Measurements from ENCODE around the gene PPP6R2.

Gene PPP6R2

GRCh38 chr22:50473855-50474671, 130.9 kb downstream of the PPP6R2 start:
- DNase-seq, result no peak

- peak; percentile 77 for DNase-seq
Measured at GRCh38 chr22:50474710-50475651, 131.9 kb downstream of the PPP6R2 start, which contains the start of gene SBF1. Gene SBF1, minus strand, starts transcription at chr22:50475035. Its CDS starts 195 bp downstream, at chr22:50474840.

DNA sequence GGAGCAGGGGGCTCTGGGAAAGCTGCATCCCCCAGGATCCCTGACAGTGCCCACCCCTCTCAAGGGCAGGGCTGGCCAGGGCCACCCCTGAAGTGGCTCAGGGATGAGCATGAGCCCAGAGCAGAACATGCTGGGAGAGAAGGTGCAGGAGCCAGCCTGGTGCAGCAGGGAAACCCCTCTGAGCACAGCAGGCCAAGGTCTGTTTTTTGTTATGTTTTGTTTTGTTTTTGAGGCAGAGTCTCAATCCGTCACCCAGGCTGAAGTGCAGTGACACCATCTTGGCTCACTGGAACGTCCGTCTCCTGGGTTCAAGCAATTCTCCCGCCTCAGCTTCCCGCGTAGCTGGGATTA, 132.5 kb downstream of the PPP6R2 start:
- DNase-seq, result no peak

DNA sequence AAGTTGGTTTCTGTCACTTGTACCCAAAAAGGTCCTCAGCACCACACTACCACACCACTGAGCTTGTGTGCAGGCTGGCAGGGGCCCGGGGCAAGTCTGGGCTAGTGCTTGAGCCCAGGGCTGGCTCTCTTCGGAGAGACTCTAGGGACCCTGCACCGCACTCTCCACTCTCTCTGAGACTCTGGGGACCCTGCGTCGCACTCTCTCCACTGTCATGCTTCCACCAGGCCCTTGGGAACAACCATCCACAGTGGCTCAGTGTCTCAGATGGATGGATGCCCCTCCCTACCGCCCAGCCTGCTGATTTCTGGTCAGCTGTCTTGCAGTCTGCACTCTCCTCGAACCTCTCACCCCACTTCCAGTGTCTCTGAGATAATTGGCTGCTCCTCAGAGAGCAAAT, 133.7 kb downstream of the PPP6R2 start:
- no peak for DNase-seq

GRCh38 chr22:50477923-50478322, 134.8 kb downstream of the PPP6R2 start:
- DNase-seq, result no peak

- no peak for DNase-seq
Measured at GRCh38 chr22:50479721-50480120, 136.6 kb downstream of the PPP6R2 start.

DNA sequence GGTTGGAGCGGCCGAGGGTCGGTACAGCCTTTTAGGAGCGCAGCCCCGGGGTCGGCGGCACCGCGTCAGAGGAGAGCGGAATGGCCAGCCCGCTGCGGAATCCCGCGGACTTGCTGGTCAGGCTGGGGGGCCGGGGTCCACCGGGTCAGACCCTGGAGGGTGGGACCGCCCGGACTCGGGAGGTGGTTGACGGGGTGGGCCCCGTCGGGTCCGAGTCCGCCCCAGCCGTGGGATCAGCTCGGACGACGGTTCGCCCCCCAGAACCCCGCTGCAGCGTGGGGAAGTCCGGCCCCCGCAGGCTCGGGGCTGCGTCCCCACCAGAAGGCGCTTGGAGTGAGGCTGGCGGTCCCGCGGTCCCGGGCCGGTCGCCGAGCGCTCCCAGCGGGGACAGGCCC, 137.9 kb downstream of the PPP6R2 start:
- DNase-seq, result no peak

- DNase-seq, result no peak
Measured at GRCh38 chr22:50481440-50482106, 138.4 kb downstream of the PPP6R2 start, which contains the start of gene ADM2. Gene ADM2, plus strand, starts transcription at chr22:50481543. Its CDS starts 305 bp downstream, at chr22:50481848.

DNA sequence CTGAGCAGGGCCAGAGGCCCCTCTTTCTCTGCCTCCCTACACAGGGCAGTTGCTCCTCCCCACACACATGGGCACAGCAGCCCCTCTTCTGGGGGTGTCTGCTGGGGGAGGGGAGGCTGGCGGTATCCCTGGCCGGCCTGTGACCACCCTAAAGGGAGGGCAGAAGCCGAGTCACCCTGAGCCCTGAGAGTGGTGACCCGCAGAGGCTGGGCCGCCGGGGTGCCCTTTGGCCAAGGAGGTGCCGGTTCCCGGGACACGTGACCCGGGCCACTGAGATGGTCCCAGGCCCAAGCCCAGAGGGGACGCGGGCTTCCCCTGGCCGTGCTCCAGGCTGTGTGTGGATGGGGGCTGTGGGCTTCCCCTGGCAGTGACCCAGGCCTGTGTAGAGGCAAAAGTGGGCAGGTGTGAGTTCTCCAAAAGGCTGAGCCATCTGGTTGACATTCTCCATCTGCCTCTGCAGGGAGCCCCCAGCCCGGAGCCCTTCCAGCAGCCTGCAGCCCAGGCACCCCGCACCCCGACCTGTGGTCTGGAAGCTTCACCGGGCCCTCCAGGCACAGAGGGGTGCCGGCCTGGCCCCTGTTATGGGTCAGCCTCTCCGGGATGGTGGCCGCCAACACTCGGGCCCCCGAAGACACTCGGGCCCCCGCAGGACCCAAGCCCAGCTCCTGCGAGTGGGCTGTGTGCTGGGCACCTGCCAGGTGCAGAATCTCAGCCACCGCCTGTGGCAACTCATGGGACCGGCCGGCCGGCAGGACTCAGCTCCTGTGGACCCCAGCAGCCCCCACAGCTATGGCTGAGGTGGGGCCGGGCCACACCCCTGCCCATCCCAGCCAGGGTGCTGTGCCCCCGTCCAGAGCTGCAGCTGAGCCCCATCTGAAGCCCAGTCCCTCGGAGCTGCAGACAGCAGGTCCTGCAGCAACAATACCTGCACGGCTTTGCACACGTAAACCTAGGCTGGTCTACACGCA, 139.3 kb downstream of the PPP6R2 start:
- no peak for DNase-seq

DNA sequence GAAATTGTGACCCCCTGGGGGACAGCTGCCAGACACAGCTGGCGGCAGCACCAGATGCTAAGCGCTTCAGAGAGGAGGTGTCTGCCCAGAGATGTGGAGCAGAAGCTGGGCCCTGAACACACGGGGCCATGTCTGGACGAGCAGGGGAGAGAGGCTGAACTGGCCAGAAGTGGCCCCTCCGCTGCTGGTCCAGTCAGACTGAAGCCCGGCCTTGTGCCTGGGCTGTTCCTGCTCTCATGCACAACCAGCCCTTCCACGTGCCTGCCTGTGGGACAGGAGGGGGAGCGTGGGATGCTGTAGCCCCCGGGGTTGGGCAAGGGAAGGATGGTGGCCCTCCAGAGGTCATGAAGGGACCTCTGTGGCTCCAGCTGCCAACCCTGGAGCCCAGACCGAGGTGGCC, 140.0 kb downstream of the PPP6R2 start:
- DNase-seq, result no peak

- no peak for DNase-seq
Measured at GRCh38 chr22:50483556-50483955, 140.4 kb downstream of the PPP6R2 start.

- DNase-seq, result no peak
Measured at GRCh38 chr22:50483977-50484853, 141.1 kb downstream of the PPP6R2 start.

GRCh38 chr22:50485221-50486131, 142.3 kb downstream of the PPP6R2 start:
- no peak for DNase-seq

- no peak for DNase-seq
Measured at GRCh38 chr22:50486561-50487289, 143.6 kb downstream of the PPP6R2 start, which contains the start of gene MIOX. Gene MIOX, plus strand, starts transcription at chr22:50486859. Its CDS starts 39 bp downstream, at chr22:50486898.

DNA sequence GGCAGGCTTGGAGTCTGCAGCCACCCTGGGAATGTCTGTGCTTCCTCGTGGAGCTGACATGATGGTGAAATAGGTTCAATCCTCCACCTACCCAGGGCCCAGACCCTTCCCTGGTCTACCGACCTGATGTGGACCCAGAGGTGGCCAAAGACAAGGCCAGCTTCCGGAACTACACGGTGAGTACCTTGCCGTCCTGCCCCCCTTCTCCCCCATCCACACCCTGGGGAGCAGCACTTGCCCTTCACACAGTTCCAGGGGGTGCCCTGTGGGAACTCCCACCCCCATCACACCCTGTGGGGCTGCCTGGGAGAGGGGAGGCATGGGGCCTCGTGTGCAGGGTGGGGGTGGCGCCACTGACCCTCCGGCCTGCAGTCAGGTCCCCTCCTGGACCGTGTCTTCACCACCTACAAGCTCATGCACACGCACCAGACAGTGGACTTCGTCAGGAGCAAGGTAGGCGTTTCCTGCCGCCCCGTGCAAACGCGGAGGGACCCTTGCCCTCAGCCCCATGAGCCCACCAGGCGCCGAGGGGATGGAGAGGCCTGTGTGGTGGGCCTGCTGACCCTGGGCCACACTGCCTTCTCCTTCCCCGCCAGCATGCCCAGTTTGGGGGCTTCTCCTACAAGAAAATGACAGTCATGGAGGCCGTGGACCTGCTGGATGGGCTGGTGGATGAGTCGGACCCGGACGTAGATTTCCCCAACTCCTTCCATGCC, 144.3 kb downstream of the PPP6R2 start:
- DNase-seq, result no peak

DNA sequence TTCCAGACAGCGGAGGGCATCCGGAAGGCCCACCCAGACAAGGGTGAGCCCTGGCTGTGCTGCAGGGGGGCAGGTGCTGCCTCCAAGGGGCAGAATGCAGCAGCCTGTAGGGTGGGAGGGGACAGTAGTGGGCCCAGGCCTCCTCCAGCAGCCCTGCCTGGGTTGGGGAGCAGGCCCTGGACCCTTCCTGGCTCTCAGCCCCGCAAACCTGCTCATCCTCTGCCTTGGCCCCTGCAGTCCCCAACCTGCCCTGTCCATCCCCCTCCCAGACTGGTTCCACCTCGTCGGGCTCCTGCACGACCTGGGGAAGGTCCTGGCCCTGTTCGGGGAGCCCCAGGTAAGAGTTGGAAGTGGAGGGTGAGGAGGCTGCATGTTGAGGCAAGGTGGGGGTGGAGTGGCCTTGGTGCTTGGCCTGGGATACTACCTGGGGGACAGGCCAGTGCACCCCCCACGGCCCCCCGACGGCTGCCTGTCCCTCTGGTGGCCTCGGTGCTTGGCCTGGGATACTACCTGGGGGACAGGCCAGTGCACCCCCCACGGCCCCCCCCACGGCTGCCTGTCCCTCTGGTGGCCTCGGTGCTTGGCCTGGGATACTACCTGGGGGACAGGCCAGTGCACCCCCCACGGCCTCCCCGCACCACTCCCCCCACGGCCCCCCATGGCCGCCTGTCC, 145.0 kb downstream of the PPP6R2 start:
- DNase-seq, result no peak

DNA sequence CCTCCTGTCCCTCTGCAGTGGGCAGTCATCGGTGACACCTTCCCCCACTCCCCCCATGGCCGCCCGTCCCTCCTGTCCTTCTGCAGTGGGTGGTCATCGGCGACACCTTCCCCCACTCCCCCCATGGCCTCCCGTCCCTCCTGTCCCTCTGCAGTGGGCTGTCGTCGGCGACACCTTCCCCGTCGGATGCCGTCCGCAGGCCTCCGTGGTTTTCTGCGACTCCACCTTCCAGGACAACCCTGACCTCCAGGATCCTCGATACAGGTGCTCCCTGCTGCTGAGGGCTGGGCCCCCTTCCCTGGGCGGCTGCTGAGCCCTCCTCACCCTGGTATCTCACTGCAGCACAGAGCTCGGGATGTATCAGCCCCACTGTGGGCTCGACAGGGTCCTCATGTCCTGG, 145.8 kb downstream of the PPP6R2 start:
- DNase-seq, result no peak
